HEK293 (cell line): Measurements from ENCODE around the gene SEMA3A.

ENCODE experiments used
- CTCF ChIP-seq: fragments of 450-650 bp; formaldehyde crosslinking; IDR thresholded peaks from 2 replicates; pipeline ENCODE4 v1.5.1; 2016; ENCODE audit warnings: missing biosample characterization, missing genetic modification characterization
- GLI4 ChIP-seq: fragments of 450-650 bp; formaldehyde crosslinking; IDR thresholded peaks from 2 replicates; pipeline ENCODE4 v1.5.1; 2016; ENCODE audit warnings: missing biosample characterization, missing genetic modification characterization
- PBX3 ChIP-seq: sonication (generic); formaldehyde crosslinking; IDR thresholded peaks from 2 replicates; pipeline ENCODE4 v1.8.1; 2022; ENCODE audit warnings: mild to moderate bottlenecking, moderate library complexity, missing genetic modification reagents
- RBAK ChIP-seq: fragments of 450-650 bp; formaldehyde crosslinking; IDR thresholded peaks from 2 replicates; pipeline ENCODE4 v1.5.1; 2016; ENCODE audit warnings: missing biosample characterization, missing genetic modification characterization
- SCRT2 ChIP-seq: fragments of 450-650 bp; formaldehyde crosslinking; IDR thresholded peaks from 2 replicates; pipeline ENCODE4 v1.5.1; 2016; ENCODE audit warnings: missing biosample characterization, missing genetic modification characterization
- SP2 ChIP-seq: fragments of 450-650 bp; formaldehyde crosslinking; IDR thresholded peaks from 2 replicates; pipeline ENCODE4 v1.5.1; 2016; ENCODE audit warnings: missing biosample characterization, missing genetic modification characterization
- TCF7L2 ChIP-seq: IDR thresholded peaks from 2 replicates; pipeline ENCODE4 v1.6.1; 2011; ENCODE audit warnings: low read depth, mild to moderate bottlenecking, inconsistent platforms, low read length, moderate library complexity, borderline replicate concordance
- ZBTB1 ChIP-seq: fragments of 450-650 bp; formaldehyde crosslinking; IDR thresholded peaks from 2 replicates; pipeline ENCODE4 v1.5.1; 2016; ENCODE audit warnings: missing biosample characterization, missing genetic modification characterization
- ZNF24 ChIP-seq: fragments of 450-650 bp; formaldehyde crosslinking; IDR thresholded peaks from 2 replicates; pipeline ENCODE4 v1.5.1; 2016; ENCODE audit warnings: missing biosample characterization, missing genetic modification characterization
- ZNF548 ChIP-seq: fragments of 450-650 bp; formaldehyde crosslinking; IDR thresholded peaks from 2 replicates; pipeline ENCODE4 v1.5.1; 2016; ENCODE audit warnings: missing biosample characterization, missing genetic modification characterization
- ZNF660 ChIP-seq: fragments of 450-650 bp; IDR thresholded peaks from 2 replicates; pipeline ENCODE4 v1.5.1; 2018; ENCODE audit warnings: missing biosample characterization, mild to moderate bottlenecking, missing genetic modification characterization
- ZNF830 ChIP-seq: fragments of 450-650 bp; IDR thresholded peaks from 2 replicates; pipeline ENCODE4 v1.5.0; 2018; ENCODE audit warnings: missing biosample characterization, missing genetic modification characterization, low read depth, mild to moderate bottlenecking, moderate library complexity
- ZSCAN16 ChIP-seq: fragments of 450-650 bp; formaldehyde crosslinking; IDR thresholded peaks from 2 replicates; pipeline ENCODE4 v1.5.1; 2016; ENCODE audit warnings: missing biosample characterization, missing genetic modification characterization
- TF ChIP-seq, protein P1 (sequence below): fragments of 450-650 bp; formaldehyde crosslinking; optimal IDR thresholded peaks from 2 replicates; pipeline ENCODE3; 2016; ENCODE audit warnings: missing biosample characterization, mild to moderate bottlenecking, missing genetic modification characterization

DNA sequence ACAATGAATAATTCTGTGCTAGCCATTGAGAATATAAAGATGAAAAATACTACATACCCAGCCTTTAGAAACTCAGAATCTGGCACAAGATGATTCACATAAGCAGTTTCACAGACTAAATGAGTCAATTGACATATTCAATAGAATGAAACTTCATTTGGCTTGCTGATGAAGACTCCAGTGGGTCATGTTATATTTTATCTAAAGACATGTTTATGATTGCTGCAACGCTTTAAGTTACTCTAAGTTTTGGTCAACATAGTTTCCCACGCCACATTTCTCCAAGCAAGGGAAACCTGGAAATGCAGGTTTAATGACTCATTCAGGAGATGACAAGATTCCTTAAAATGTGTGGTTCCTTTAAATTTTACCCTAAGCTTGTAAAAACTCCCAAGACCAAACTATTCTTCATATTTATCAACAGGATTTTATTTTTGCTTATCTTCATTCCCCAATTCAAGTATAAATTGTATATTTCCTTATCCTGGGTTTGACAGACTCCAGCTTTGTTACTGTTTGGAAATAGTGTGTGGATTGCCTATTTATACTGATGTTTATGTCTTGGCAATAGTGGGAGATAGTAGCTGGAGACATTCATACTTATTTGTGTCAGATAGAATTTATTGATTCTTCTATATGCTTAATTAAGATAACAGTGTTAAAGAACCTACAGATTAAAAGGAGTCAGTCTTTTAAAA, 6.6 kb downstream of the SEMA3A start:
- no peak for TF ChIP-seq TCF7L2
- TF ChIP-seq ZSCAN16 = no peak
- no peak for TF ChIP-seq CTCF
- TF ChIP-seq ZBTB1 (tag by site-specific recombination) = no peak
- TF ChIP-seq SP2 (tag by site-specific recombination) = no peak
- TF ChIP-seq GLI4 = no peak
- TF ChIP-seq SCRT2 = no peak
- TF ChIP-seq, protein P1, sequence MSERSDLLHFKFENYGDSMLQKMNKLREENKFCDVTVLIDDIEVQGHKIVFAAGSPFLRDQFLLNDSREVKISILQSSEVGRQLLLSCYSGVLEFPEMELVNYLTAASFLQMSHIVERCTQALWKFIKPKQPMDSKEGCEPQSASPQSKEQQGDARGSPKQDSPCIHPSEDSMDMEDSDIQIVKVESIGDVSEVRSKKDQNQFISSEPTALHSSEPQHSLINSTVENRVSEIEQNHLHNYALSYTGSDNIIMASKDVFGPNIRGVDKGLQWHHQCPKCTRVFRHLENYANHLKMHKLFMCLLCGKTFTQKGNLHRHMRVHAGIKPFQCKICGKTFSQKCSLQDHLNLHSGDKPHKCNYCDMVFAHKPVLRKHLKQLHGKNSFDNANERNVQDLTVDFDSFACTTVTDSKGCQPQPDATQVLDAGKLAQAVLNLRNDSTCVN = no peak
- TF ChIP-seq ZNF24 (tag by site-specific recombination) = no peak
- no peak for TF ChIP-seq RBAK (tag by site-specific recombination)
- TF ChIP-seq PBX3 (CRISPR knock-in tag) = no peak
- TF ChIP-seq ZNF830 (tag by site-specific recombination) = no peak
- TF ChIP-seq ZNF548 (tag by site-specific recombination) = no peak
- TF ChIP-seq ZNF660 (tag by site-specific recombination) = no peak
